ENCODE data around the gene PIN4. TPM values are rescaled to one million over a fixed set of nuclear protein-coding genes. Genes with fewer than 3 reads are reported as not detected.

Gene PIN4
- total RNA-seq, result 1 to 10 TPM; 3.1 to 4.9 TPM

GRCh38 chrX:72181178-72182125 is at the start of gene PIN4:
TSS of gene PIN4 (plus strand) at chrX:72181757. CDS start at chrX:72181786, 29 bp downstream.
- peak; percentile 78 to 86 for DNase-seq (ENCODE audit: low spot score in 2 of 2)
- H3K36me3 Mint-ChIP-seq, result no peaks in the 10 kb centered on the region
- peak; percentile 95 to 96 for ATAC-seq
- H3K9me3 Mint-ChIP-seq, result no peaks in the 10 kb centered on the region
- no peak within 1 kb of the TSS for H3K27ac Mint-ChIP-seq

- DNase-seq (ENCODE audit: low spot score in 2 of 2) (no peak), ATAC-seq (no peak)
- Mint-ChIP-seq H3K36me3 (no peaks in the 10 kb centered on the region), H3K9me3 (no peaks in the 10 kb centered on the region), H3K27ac (no peak overlapping the region)
Measured at GRCh38 chrX:72132456-72132855, 49.1 kb upstream of the PIN4 start.

- no peak overlapping the region for H3K27ac Mint-ChIP-seq
- H3K36me3 Mint-ChIP-seq, result no peaks in the 10 kb centered on the region
- DNase-seq (ENCODE audit: low spot score in 2 of 2) (no peak), ATAC-seq (no peak)
- no peaks in the 10 kb centered on the region for H3K9me3 Mint-ChIP-seq
Measured at GRCh38 chrX:72133851-72134546, 47.6 kb upstream of the PIN4 start.

- no peaks in the 10 kb centered on the region for H3K9me3 Mint-ChIP-seq
- no peak for ATAC-seq
Measured at GRCh38 chrX:72137846-72138495, 43.6 kb upstream of the PIN4 start.

GRCh38 chrX:72139538-72139937 is 42.0 kb upstream of the PIN4 start:
- Mint-ChIP-seq H3K27ac (no peak overlapping the region), H3K36me3 (no peaks in the 10 kb centered on the region), H3K9me3 (no peaks in the 10 kb centered on the region)
- no peak for ATAC-seq
- no peak for DNase-seq (ENCODE audit: low spot score in 2 of 2)

More at GRCh38 chrX:72137846-72138495, 43.6 kb upstream of the PIN4 start:
- Mint-ChIP-seq H3K27ac (no peak overlapping the region), H3K36me3 (no peaks in the 10 kb centered on the region)
- no peak for DNase-seq (ENCODE audit: low spot score in 2 of 2)

GRCh38 chrX:72141372-72142004 is 40.1 kb upstream of the PIN4 start:
- DNase-seq (ENCODE audit: low spot score in 2 of 2) (no peak), ATAC-seq (peak in 1 of 2 donors; percentile 75)
- H3K36me3 Mint-ChIP-seq, result no peaks in the 10 kb centered on the region
- H3K9me3 Mint-ChIP-seq, result no peaks in the 10 kb centered on the region
- H3K27ac Mint-ChIP-seq, result no peak overlapping the region

GRCh38 chrX:72142094-72142793 is 39.3 kb upstream of the PIN4 start:
- ATAC-seq, result no peak

GRCh38 chrX:72142794-72143608 is 38.6 kb upstream of the PIN4 start:
- ATAC-seq (no peak), DNase-seq (ENCODE audit: low spot score in 2 of 2) (no peak)
- Mint-ChIP-seq H3K36me3 (no peaks in the 10 kb centered on the region), H3K27ac (no peak overlapping the region), H3K9me3 (no peaks in the 10 kb centered on the region)

More at GRCh38 chrX:72142094-72142793, 39.3 kb upstream of the PIN4 start:
- no peaks in the 10 kb centered on the region for H3K36me3 Mint-ChIP-seq
- H3K27ac Mint-ChIP-seq, result no peak overlapping the region
- DNase-seq (ENCODE audit: low spot score in 2 of 2), result no peak
- H3K9me3 Mint-ChIP-seq, result no peaks in the 10 kb centered on the region

GRCh38 chrX:72143609-72143907 is 38.0 kb upstream of the PIN4 start:
- no peak overlapping the region for H3K27ac Mint-ChIP-seq
- ATAC-seq (no peak), DNase-seq (ENCODE audit: low spot score in 2 of 2) (no peak)
- no peaks in the 10 kb centered on the region for H3K36me3 Mint-ChIP-seq
- no peaks in the 10 kb centered on the region for H3K9me3 Mint-ChIP-seq

GRCh38 chrX:72145181-72145580 is 36.4 kb upstream of the PIN4 start:
- H3K27ac Mint-ChIP-seq, result no peak overlapping the region
- DNase-seq (ENCODE audit: low spot score in 2 of 2), result no peak
- ATAC-seq, result no peak
- H3K9me3 Mint-ChIP-seq, result no peaks in the 10 kb centered on the region
- no peaks in the 10 kb centered on the region for H3K36me3 Mint-ChIP-seq

- Mint-ChIP-seq H3K36me3 (no peaks in the 10 kb centered on the region), H3K27ac (no peak overlapping the region), H3K9me3 (no peaks in the 10 kb centered on the region)
- ATAC-seq (no peak), DNase-seq (ENCODE audit: low spot score in 2 of 2) (no peak)
Measured at GRCh38 chrX:72146527-72146926, 35.0 kb upstream of the PIN4 start.

GRCh38 chrX:72158773-72159172 is 22.8 kb upstream of the PIN4 start:
- DNase-seq (ENCODE audit: low spot score in 2 of 2), result no peak
- no peak for ATAC-seq
- no peaks in the 10 kb centered on the region for H3K36me3 Mint-ChIP-seq
- no peak overlapping the region for H3K27ac Mint-ChIP-seq
- H3K9me3 Mint-ChIP-seq, result no peaks in the 10 kb centered on the region

- Mint-ChIP-seq H3K27ac (no peak overlapping the region), H3K36me3 (no peaks in the 10 kb centered on the region), H3K9me3 (no peaks in the 10 kb centered on the region)
- DNase-seq (ENCODE audit: low spot score in 2 of 2) (no peak), ATAC-seq (no peak)
Measured at GRCh38 chrX:72159769-72160168, 21.8 kb upstream of the PIN4 start.

- ATAC-seq (no peak), DNase-seq (ENCODE audit: low spot score in 2 of 2) (no peak)
- H3K36me3 Mint-ChIP-seq, result no peaks in the 10 kb centered on the region
- no peak overlapping the region for H3K27ac Mint-ChIP-seq
- H3K9me3 Mint-ChIP-seq, result no peaks in the 10 kb centered on the region
Measured at GRCh38 chrX:72165551-72165950, 16.0 kb upstream of the PIN4 start.

- Mint-ChIP-seq H3K36me3 (no peaks in the 10 kb centered on the region), H3K27ac (peak overlapping the region in 1 of 2 donors; percentile 83), H3K9me3 (no peaks in the 10 kb centered on the region)
- ATAC-seq, result peak; percentile 82 to 96
- peak in 1 of 2 donors; percentile 5 for DNase-seq (ENCODE audit: low spot score in 2 of 2)
Measured at GRCh38 chrX:72169008-72169728, 12.4 kb upstream of the PIN4 start.
